Activated T-cell treated with anti-CD3 and anti-CD28 coated beads, Interleukin-2, amount 50 U/mL, for 4 hours (primary cell): ENCODE results near the gene RBM14. TPM values are rescaled to one million over a fixed set of nuclear protein-coding genes. Genes with fewer than 3 reads are reported as not detected.
"Not testable (repeated sequence)": the region's sequence is repeated elsewhere in the genome, so short reads cannot be mapped to it uniquely, and the experiment has no call there.

Experiments used
- ATAC-seq, 2 donors: fragments of 200-7000 bp; cut with Tn5 transposase; one replicate each; pipeline ENCODE4 v1.10.0; 2021
- DNase-seq: peaks from one replicate; pipeline ENCODE4 v3.0.0-alpha.2; 2020
- H3K27me3 Mint-ChIP-seq: one replicate; pipeline ENCODE4 v1.8.0; 2021; ENCODE audit warnings: low read depth, mixed read lengths
- H3K36me3 Mint-ChIP-seq: one replicate; pipeline ENCODE4 v1.8.0; 2022; ENCODE audit warnings: mixed read lengths; ENCODE audit not compliant: insufficient read depth
- H3K4me1 Mint-ChIP-seq: one replicate; pipeline ENCODE4 v1.8.0; 2021; ENCODE audit warnings: low read depth, mixed read lengths
- H3K4me3 Mint-ChIP-seq: one replicate; pipeline ENCODE4 v1.8.0; 2021; ENCODE audit warnings: mild to moderate bottlenecking, moderate library complexity, mixed read lengths
- H3K9me3 Mint-ChIP-seq: one replicate; pipeline ENCODE4 v1.8.0; 2021; ENCODE audit warnings: mixed read lengths
- total RNA-seq, 3 donors: library from RNA; stranded (reverse); gene quantifications; one replicate each; pipeline ENCODE4 v1.2.1, GENCODE V29; 2021

The RBM14 gene, protein sequence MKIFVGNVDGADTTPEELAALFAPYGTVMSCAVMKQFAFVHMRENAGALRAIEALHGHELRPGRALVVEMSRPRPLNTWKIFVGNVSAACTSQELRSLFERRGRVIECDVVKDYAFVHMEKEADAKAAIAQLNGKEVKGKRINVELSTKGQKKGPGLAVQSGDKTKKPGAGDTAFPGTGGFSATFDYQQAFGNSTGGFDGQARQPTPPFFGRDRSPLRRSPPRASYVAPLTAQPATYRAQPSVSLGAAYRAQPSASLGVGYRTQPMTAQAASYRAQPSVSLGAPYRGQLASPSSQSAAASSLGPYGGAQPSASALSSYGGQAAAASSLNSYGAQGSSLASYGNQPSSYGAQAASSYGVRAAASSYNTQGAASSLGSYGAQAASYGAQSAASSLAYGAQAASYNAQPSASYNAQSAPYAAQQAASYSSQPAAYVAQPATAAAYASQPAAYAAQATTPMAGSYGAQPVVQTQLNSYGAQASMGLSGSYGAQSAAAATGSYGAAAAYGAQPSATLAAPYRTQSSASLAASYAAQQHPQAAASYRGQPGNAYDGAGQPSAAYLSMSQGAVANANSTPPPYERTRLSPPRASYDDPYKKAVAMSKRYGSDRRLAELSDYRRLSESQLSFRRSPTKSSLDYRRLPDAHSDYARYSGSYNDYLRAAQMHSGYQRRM
- 100 to 1,000 TPM; 201 to 223 (median 206) TPM for total RNA-seq

DNA sequence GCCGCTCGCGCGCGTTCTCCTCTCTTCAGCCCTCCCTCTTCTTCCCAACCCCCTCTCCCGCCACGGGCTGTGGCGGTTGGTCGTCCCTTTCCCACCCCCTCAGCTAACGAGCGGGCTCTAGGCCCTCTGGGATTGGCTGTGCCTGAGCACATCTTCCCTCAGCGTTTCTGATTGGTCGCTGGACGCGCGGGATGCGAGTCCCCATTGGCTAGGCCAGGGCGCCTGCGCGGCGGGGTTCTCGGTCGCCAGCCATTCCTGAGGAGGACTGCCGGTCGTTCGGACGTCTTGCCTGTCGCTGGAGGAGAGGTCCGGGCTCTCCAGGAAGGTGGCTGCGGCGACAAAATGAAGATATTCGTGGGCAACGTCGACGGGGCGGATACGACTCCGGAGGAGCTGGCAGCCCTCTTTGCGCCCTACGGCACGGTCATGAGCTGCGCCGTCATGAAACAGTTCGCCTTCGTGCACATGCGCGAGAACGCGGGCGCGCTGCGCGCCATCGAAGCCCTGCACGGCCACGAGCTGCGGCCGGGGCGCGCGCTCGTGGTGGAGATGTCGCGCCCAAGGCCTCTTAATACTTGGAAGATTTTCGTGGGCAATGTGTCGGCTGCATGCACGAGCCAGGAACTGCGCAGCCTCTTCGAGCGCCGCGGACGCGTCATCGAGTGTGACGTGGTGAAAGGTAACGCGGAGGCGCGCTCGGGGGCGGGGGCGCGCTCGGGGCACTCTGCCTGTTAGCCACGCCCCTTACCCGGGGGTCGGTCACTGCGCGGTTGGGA, at the start of gene RBM14:
Gene RBM14 (plus strand): TSS at position 252 of the 776 bp plus-strand sequence. CDS start 91 bp downstream, at position 343.
- H3K4me3 Mint-ChIP-seq, result peak within 1 kb of the TSS; percentile 98
- no peaks in the 10 kb centered on the region for H3K9me3 Mint-ChIP-seq
- ATAC-seq (peak; percentile 94 to 95), DNase-seq (peak; percentile 96)
- peaks cover 29% of the 10 kb centered on the region for H3K36me3 Mint-ChIP-seq
- peaks cover 38% of the 10 kb centered on the region for H3K4me1 Mint-ChIP-seq
- H3K27me3 Mint-ChIP-seq, result no peaks in the 10 kb centered on the region

DNA sequence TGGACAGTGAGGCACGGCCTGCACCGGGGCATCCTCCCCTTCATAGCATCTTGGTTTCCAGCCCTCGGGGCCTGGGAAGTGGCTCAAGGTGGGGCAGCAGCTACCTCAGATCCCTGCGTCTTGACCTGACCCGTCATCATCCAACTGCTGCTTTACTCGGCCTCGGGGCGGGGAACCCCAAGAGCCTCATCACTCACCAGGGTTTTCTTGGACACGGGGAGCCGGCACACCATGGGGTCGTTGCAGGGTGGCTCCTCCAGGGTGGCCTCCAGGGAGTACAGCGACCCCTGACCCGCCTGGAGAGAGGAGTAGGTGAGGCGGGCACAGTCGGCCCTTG, 48.7 kb upstream of the RBM14 start:
- Mint-ChIP-seq H3K4me1 (peaks cover 12% of the 10 kb centered on the region), H3K9me3 (no peaks in the 10 kb centered on the region), H3K27me3 (peaks cover 4% of the 10 kb centered on the region), H3K36me3 (no peaks in the 10 kb centered on the region), H3K4me3 (peak overlapping the region; percentile 68)
- peak in 1 of 2 donors; percentile 16 for ATAC-seq
- DNase-seq, result no peak

DNA sequence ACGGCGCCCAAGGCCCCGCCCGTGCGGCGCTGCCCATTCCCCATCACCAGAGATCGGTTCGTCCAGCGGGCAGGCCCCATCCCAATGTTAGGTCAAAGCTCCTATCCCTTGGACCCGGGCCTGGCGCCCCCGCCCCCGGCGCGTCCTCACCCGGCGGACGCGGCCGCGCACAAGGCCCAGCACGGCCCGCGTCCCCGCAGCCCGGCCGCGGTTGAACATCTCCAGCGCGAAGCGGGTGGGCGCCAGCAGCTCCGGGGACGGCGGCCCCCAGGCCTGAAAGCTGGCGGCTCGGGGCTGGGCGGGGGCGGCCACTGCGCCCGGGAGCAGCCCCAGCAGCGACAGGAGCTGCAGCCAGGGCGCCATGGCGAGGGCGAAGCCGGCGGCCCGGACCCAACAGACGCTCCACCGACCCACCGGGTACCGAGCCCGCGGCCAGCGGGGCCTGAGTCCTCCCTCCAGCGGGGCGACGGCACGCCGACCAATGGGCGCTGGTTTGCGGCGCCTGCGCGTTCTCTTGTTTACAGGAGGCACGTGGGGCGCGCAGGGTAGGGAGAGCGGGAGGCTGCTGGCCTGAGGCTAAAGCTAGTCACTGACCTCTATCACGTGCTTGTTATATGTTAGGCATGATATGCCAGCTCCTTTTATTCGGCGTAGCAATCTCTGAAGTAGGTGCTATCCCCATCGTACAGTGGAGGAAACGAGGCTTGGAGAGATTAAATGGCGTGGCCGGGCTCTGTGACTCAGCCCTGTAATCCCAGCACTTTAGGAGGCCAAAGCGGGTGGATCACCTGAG, 48.1 kb upstream of the RBM14 start, which contains the start of gene CTSF:
Gene CTSF (minus strand): TSS at position 483 of the 793 bp plus-strand sequence. CDS start 120 bp downstream, at position 363.
- DNase-seq (peak; percentile 66), ATAC-seq (peak; percentile 96 to 97)
- Mint-ChIP-seq H3K27me3 (peaks cover 4% of the 10 kb centered on the region), H3K4me3 (peak within 1 kb of the TSS; percentile 77), H3K9me3 (no peaks in the 10 kb centered on the region), H3K36me3 (no peaks in the 10 kb centered on the region), H3K4me1 (peaks cover 12% of the 10 kb centered on the region)

DNA sequence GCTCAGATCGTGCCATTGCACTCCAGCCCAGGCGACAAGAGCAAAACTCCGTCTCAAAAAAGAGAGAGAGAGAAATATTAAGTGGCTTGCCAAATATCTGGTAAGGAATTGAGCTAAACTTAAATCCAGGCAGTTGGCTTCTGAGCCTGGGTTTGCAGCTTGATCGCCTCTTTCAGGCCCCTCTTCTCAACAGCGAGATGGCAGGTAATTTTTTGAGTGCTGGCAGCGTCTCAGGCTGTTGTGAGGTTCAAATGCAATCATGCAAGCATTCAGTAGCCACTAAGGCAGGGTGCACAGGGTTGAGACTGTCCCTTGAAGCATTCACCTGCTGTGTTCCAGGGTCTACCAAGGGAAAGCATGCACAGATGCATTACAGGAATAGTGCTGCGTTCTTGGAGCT, 47.4 kb upstream of the RBM14 start:
- no peak overlapping the region for H3K4me3 Mint-ChIP-seq
- no peaks in the 10 kb centered on the region for H3K36me3 Mint-ChIP-seq
- H3K4me1 Mint-ChIP-seq, result peaks cover 12% of the 10 kb centered on the region
- H3K27me3 Mint-ChIP-seq, result peaks cover 4% of the 10 kb centered on the region
- no peak for DNase-seq
- no peak for ATAC-seq
- H3K9me3 Mint-ChIP-seq, result no peaks in the 10 kb centered on the region

DNA sequence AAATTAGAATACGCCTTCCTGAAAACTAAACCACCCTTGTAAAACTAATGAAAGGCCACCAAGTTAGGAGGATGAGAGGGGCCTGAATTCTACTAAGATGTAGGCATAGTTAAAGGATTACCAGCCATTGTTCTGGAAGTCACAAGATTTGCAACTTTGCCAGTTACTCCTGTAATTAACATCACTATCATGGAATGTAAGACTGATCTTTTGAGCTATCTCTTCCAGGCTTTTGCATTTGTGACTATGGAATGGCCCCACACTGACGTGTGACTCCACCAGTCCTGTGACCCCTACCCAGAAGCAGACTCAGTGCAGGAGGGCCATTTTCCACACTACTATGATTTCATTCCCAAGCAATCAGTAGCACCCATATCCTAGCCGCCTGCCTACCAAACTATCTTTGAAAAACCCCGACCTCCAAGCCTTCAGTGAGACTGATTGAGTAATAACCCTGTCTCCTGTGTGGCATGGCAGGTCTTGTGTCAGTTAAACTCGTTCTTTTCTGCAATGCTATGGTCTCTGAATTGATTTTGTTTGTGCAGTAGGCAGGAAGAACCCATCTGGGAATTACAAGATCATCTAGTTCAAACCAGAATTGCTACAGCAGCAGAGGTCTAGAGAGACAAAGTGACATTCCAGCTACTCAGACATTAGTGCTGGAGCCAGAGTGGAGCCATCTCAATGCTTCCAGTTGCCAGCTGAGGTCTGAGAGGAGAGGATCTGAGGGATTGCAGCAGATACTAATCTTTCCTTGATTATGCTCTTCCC, 46.2 kb upstream of the RBM14 start:
- ATAC-seq (no peak), DNase-seq (no peak)
- Mint-ChIP-seq H3K4me1 (peaks cover 12% of the 10 kb centered on the region), H3K36me3 (no peaks in the 10 kb centered on the region), H3K27me3 (peaks cover 6% of the 10 kb centered on the region), H3K9me3 (no peaks in the 10 kb centered on the region), H3K4me3 (no peak overlapping the region)

DNA sequence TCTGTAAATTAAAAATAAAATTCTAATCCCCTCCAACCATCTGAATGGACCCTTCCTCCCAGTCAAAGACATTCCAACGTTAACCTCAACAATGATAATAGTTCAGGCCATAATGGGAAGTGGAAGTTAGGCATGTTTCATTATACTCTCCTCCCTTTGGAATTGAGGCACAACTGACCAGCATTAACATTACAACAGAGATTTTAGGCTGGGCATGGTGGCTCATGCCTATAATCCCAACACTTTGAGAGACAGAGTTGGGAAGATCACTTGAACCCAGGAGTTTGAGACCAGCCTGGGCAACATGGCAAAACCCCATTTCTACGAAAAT, 45.6 kb upstream of the RBM14 start:
- no peak for ATAC-seq
- Mint-ChIP-seq H3K9me3 (no peaks in the 10 kb centered on the region), H3K27me3 (peaks cover 11% of the 10 kb centered on the region), H3K4me3 (no peak overlapping the region), H3K4me1 (peaks cover 12% of the 10 kb centered on the region), H3K36me3 (no peaks in the 10 kb centered on the region)
- no peak for DNase-seq

DNA sequence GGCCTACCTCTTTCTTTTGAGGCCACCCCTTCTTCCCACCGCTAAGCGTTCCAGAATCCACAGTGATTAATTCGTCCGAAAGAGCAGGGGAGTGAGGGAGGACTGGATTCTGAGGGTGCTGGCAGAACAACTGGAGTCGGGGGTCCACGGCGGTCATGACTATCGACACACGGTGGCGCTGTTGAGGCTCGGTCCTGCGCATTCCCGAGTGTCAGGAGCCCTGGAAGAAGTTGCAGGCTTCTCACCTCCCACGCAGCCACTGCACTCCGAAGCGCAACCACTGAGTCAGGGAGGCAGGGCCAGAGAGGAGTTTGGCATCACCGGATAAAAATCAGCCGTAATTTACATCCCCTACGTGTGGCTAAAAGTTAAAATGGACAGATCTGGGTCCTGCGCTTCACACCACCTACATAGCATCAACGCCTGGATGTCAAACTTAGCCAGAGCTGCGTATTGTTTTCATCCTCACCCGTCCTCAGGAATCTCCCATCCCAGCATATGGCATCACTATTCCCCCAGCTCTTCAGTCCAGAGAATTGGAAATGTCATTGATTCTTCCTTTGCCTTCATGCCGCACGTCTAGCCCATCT, 37.3 kb upstream of the RBM14 start:
- peaks cover 12% of the 10 kb centered on the region for H3K27me3 Mint-ChIP-seq

DNA sequence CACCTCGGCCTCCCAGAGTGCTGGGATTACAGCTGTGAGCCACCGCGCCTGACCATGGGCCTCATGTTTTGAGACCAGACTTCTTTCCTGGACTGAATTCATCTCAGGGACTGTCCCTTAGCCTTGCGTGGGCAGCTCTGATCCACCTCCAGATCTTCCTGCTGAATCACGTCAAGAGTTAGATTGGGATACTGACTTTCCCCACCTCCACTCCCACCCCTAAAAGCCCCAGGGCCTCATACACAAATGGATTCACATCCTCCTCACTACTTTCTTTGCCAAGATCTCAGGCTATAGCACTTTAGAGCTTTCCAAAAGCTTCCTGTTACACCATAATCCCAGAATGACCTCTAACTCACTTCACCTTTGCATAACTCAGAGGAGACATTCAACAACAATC, 35.6 kb upstream of the RBM14 start:
- Mint-ChIP-seq H3K4me3 (no peak overlapping the region), H3K27me3 (peaks cover 5% of the 10 kb centered on the region), H3K36me3 (no peaks in the 10 kb centered on the region), H3K4me1 (peaks cover 13% of the 10 kb centered on the region), H3K9me3 (peaks cover 11% of the 10 kb centered on the region)
- DNase-seq, result no peak
- ATAC-seq, result no peak

More for the DNA sequence above, 37.3 kb upstream of the RBM14 start:
- H3K36me3 Mint-ChIP-seq, result no peaks in the 10 kb centered on the region
- H3K9me3 Mint-ChIP-seq, result peaks cover 11% of the 10 kb centered on the region
- H3K4me3 Mint-ChIP-seq, result no peak overlapping the region
- DNase-seq (peak; percentile 80), ATAC-seq (peak; percentile 93 to 94)
- peaks cover 13% of the 10 kb centered on the region for H3K4me1 Mint-ChIP-seq

DNA sequence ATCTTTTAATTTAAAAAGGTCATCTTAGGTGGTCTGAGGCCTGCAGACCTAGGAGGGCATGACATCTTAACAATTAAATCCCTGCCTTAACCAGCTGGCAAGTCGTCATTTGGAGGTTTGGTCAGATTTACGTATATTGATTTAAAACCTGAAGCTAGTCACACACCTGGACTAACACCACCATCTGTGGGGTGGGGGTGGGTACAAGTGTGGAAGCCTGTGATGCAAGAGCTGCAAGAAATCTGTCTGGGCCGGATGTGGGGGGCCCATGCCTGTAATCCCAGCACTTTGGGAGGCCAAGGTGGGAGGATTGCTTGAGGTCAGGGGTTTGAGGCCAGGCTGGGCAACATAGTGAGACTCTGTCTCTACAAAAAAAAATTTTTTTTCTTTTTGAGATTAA, 35.2 kb upstream of the RBM14 start:
- Mint-ChIP-seq H3K4me3 (no peak overlapping the region), H3K27me3 (peaks cover under 1% of the 10 kb centered on the region), H3K36me3 (no peaks in the 10 kb centered on the region), H3K4me1 (peaks cover 13% of the 10 kb centered on the region), H3K9me3 (peaks cover 11% of the 10 kb centered on the region)
- DNase-seq (no peak), ATAC-seq (no peak)

DNA sequence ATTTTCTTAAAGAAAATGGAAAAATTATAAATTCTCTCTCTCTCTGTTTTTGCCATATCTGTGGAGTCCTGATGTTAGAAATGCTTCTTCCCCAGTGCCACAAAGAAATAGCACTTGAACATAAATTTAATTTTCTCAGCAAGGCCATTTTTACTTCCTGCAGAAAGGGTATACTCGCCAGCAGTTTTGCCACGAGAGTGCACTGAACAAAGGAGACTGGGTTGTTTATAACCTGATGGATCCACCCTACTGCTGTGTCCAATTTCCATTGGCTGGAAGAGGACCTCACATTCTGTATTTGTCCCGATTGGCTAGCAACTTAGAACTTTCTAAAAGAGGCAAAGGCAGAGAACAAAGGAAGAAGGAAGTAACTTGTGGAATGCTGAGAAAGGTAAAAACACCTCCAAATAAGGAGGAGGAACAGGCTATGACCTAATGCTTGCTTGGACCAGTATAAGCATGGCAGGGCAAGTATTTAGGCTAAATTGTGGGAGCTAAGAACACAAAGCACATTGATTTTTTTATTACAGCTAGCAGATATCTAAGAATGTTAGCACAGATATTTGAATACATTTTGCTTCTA, 33.8 kb upstream of the RBM14 start:
- not testable (repeated sequence) for H3K36me3 Mint-ChIP-seq, ATAC-seq, H3K27me3 Mint-ChIP-seq, H3K4me3 Mint-ChIP-seq, DNase-seq
- Mint-ChIP-seq H3K9me3 (peaks cover 11% of the 10 kb centered on the region), H3K4me1 (peaks cover 13% of the 10 kb centered on the region)

DNA sequence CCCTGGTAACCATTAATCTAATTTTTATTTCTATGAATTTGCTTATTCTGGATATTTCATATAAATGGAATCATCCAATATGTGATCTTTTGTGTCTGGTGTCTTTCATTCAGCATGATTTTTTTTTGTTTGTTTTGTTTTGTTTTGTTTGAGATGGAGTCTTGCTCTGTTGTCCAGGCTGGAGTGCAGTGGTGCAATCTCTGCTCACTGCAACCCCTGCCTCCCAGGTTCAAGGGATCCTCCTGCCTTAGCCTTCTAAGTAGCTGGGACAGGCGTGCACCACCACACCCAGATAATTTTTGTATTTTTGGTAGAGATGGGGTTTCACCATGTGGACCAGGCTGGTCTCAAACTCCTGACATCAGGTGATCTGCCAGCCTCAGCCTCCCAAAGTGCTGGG, 31.0 kb upstream of the RBM14 start:
- H3K27me3 Mint-ChIP-seq, ATAC-seq, H3K4me1 Mint-ChIP-seq, H3K36me3 Mint-ChIP-seq, H3K4me3 Mint-ChIP-seq, DNase-seq: not testable (repeated sequence)
- peaks cover 11% of the 10 kb centered on the region for H3K9me3 Mint-ChIP-seq

DNA sequence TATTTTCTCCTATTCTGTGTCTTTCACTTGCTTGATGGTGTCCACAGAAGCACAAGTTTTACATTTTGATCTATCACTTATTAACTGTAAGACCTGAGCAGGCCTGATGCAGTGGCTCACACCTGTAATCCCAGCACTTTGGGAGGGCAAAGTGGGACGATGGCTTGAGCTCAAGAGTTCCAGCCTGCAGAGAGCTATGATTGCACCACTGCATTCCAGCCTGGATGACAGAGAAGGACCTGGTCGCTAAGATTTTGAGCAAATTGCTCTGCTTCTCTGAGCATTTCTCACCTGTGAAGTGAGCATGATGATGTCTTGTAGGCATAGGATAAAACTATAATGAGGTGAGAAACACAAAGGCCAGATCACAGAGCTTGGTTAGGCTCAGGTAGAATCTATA, 30.3 kb upstream of the RBM14 start:
- H3K36me3 Mint-ChIP-seq, result no peaks in the 10 kb centered on the region
- peaks cover 11% of the 10 kb centered on the region for H3K9me3 Mint-ChIP-seq
- H3K27me3 Mint-ChIP-seq, result no peaks in the 10 kb centered on the region
- H3K4me1 Mint-ChIP-seq, result no peaks in the 10 kb centered on the region
- DNase-seq (no peak), ATAC-seq (no peak)
- H3K4me3 Mint-ChIP-seq, result no peak overlapping the region

DNA sequence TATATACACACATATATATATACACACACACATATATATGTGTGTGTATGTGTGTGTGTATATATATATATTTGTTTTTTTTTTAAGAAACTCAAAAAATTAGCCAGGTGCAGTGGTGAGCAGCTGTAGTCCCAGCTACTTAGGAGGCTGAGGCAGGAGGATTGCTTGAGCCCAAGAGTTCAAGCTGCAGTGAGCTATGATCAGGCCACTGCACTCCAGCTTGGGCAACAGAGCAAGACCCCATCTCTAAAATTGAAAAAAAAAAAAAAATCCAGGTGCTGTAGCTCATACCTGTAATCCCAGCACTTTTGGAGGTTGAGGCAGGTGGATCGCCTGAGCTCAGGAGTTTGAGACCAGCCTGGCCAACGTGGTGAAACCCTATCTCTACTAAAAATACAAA, 27.1 kb upstream of the RBM14 start:
- not testable (repeated sequence) for H3K9me3 Mint-ChIP-seq, DNase-seq, H3K36me3 Mint-ChIP-seq, H3K4me3 Mint-ChIP-seq, H3K27me3 Mint-ChIP-seq, ATAC-seq
- peaks cover 12% of the 10 kb centered on the region for H3K4me1 Mint-ChIP-seq
